NCI-H146 (cell line): ENCODE data around the gene OR2J3.
"Not testable (repeated sequence)": the region's sequence is repeated elsewhere in the genome, so short reads cannot be mapped to it uniquely, and the experiment has no call there.

Source experiments
- DNase-seq: peaks from one replicate; lab custom pipeline; 2025; lab: John Stamatoyannopoulos, UW

The OR2J3 gene

GRCh38 chr6:29107758-29108157 lies at the start of gene OR2J3:
Gene OR2J3 (plus strand): TSS chr6:29108058. CDS start chr6:29111891, 3,833 bp downstream.
- no peak for DNase-seq

- peak; percentile 16 for DNase-seq
These were observed 35.8 kb upstream of the OR2J3 start for GRCh38 chr6:29071831-29072723.

GRCh38 chr6:29079203-29079602 lies 28.7 kb upstream of the OR2J3 start:
- DNase-seq: no peak

GRCh38 chr6:29081312-29081711 lies 26.5 kb upstream of the OR2J3 start:
- no peak for DNase-seq

- no peak for DNase-seq
These were observed 25.4 kb upstream of the OR2J3 start for GRCh38 chr6:29082457-29082856.

- no peak for DNase-seq
These were observed 20.6 kb upstream of the OR2J3 start, which contains the start of gene OR2B3 for GRCh38 chr6:29087213-29087612. Gene OR2B3 (minus strand): TSS chr6:29087313. CDS start chr6:29087248, 65 bp downstream.

- no peak for DNase-seq
These were observed 14.9 kb upstream of the OR2J3 start for GRCh38 chr6:29092957-29093356.

- DNase-seq: no peak
These were observed 10.1 kb upstream of the OR2J3 start for GRCh38 chr6:29097803-29098202.

GRCh38 chr6:29099190-29099589 lies 8.7 kb upstream of the OR2J3 start, which contains the start of gene OR2J1:
Gene OR2J1 (plus strand): TSS chr6:29099490. CDS start chr6:29100943, 1,453 bp downstream.
- no peak for DNase-seq

- no peak for DNase-seq
These were observed 4.3 kb downstream of the OR2J3 start for GRCh38 chr6:29112135-29112534.

GRCh38 chr6:29114964-29115363 lies 7.1 kb downstream of the OR2J3 start:
- not testable (repeated sequence) for DNase-seq

- no peak for DNase-seq
These were observed 21.6 kb downstream of the OR2J3 start for GRCh38 chr6:29129326-29130012.

GRCh38 chr6:29130644-29131043 lies 22.8 kb downstream of the OR2J3 start:
- DNase-seq: no peak

- no peak for DNase-seq
These were observed 23.8 kb downstream of the OR2J3 start for GRCh38 chr6:29131691-29132090.

- DNase-seq: no peak
These were observed 29.9 kb downstream of the OR2J3 start for GRCh38 chr6:29137724-29138123.

GRCh38 chr6:29141606-29142005 lies 33.7 kb downstream of the OR2J3 start:
- no peak for DNase-seq

- no peak for DNase-seq
These were observed 34.5 kb downstream of the OR2J3 start for GRCh38 chr6:29142309-29142708.

GRCh38 chr6:29146179-29146578 lies 38.3 kb downstream of the OR2J3 start:
- DNase-seq: no peak

- no peak for DNase-seq
These were observed 39.2 kb downstream of the OR2J3 start for GRCh38 chr6:29147074-29147473.

- DNase-seq: not testable (repeated sequence)
These were observed 41.6 kb downstream of the OR2J3 start for GRCh38 chr6:29149444-29149843.

GRCh38 chr6:29153083-29153482 lies 45.2 kb downstream of the OR2J3 start:
- DNase-seq: no peak

GRCh38 chr6:29155182-29155581 lies 47.3 kb downstream of the OR2J3 start:
- not testable (repeated sequence) for DNase-seq

- DNase-seq: not testable (repeated sequence)
These were observed 52.1 kb downstream of the OR2J3 start for GRCh38 chr6:29159922-29160321.
